ENCODE data around the gene SMYD3. TPM values are rescaled to one million over a fixed set of nuclear protein-coding genes. Genes with fewer than 3 reads are reported as not detected.

The SMYD3 gene
- total RNA-seq, 1 experiment from 2014 or later = 25.5 TPM

- Histone ChIP-seq H3K23ac (ENCODE audit: insufficient read length, low read depth, low read length) (no peak overlapping the region), H2AK5ac (ENCODE audit: insufficient read length, low read length) (no peak overlapping the region), H4K20me1 (ENCODE audit: control insufficient read depth, insufficient read depth, insufficient read length) (no peaks in the 10 kb centered on the region), H3K23me2 (ENCODE audit: insufficient read length, low read depth, low read length, poor library complexity, severe bottlenecking) (no peaks in the 10 kb centered on the region), H3K27ac (ENCODE audit: insufficient read length, low read depth, low read length) (no peak overlapping the region), H2BK12ac (ENCODE audit: insufficient read length, low read depth, low read length) (no peak overlapping the region), H2BK5ac (ENCODE audit: insufficient read length, low read length) (no peak overlapping the region), H2BK20ac (ENCODE audit: low read depth, low read length, poor library complexity, severe bottlenecking) (no peak overlapping the region), H3K4me1 (ENCODE audit: insufficient read depth, low read length) (no peaks in the 10 kb centered on the region), H2BK15ac (ENCODE audit: low read depth, low read length) (no peak overlapping the region), H3K79me1 (ENCODE audit: insufficient read depth, low read depth, low read length, poor library complexity, severe bottlenecking) (no peaks in the 10 kb centered on the region), H3T11ph (ENCODE audit: low read length) (no peak overlapping the region), H2BK120ac (ENCODE audit: low read depth, low read length, poor library complexity, severe bottlenecking) (no peak overlapping the region), H3K14ac (ENCODE audit: insufficient read depth, low read length) (peak overlapping the region; percentile 74; the same call in 1 of the 2 replicates), H4K91ac (ENCODE audit: insufficient read length, low read depth, low read length) (no peak overlapping the region), H3K4me2 (ENCODE audit: insufficient read depth, insufficient read length, low read length) (no peak overlapping the region), H3K79me2 (ENCODE audit: insufficient read depth, low read length) (no peaks in the 10 kb centered on the region), H3K18ac (ENCODE audit: insufficient read length, low read depth, low read length) (no peak overlapping the region), H4K5ac (ENCODE audit: insufficient read length, low read depth, low read length) (no peak overlapping the region), H4K8ac (replicated peaks; ENCODE audit: insufficient read length, low read depth, low read length) (no peak overlapping the region), H2AFZ (ENCODE audit: low read length) (no peak overlapping the region), H3K9ac (ENCODE audit: extremely low read depth, insufficient read length, low read length) (no peak overlapping the region), H3K9me3 (ENCODE audit: control insufficient read depth, low read depth, low read length) (no peaks in the 10 kb centered on the region), H3K27me3 (ENCODE audit: insufficient read depth, low read length) (no peaks in the 10 kb centered on the region), H3K56ac (ENCODE audit: insufficient read length, low read depth, low read length) (no peak overlapping the region), H3K4ac (ENCODE audit: low read depth, low read length) (no peak overlapping the region)
- H3K36me3 Mint-ChIP-seq (ENCODE audit: insufficient read depth in 1 of 3, low read depth in 3 of 3) = no peaks in the 10 kb centered on the region
- peaks cover under 1 to 1% of the 10 kb centered on the region in 2 experiments; a peak in 2 of 5 replicates for H3K9me3 Mint-ChIP-seq
- TF ChIP-seq CTCF (conservative IDR thresholded peaks at IDR 0.05) = no peak
- no peak for DNase-seq
- H3K4me1 Mint-ChIP-seq = peaks cover 4 to 9% of the 10 kb centered on the region in 2 experiments; a peak in 3 of 4 replicates
- H3K27ac Mint-ChIP-seq = no peak overlapping the region
- H3K4me3 Mint-ChIP-seq = no peak overlapping the region
- WGBS (ENCODE audit: extremely low coverage, insufficient read length, low lambda C conversion rate) = no CpG with 5 or more reads among the region's 12 CpGs
- H3K27me3 Mint-ChIP-seq (ENCODE audit: low read depth) = no peaks in the 10 kb centered on the region
Observed at GRCh38 chr1:246034630-246035029, 472.4 kb downstream of the SMYD3 start.

All from H9 (cell line).